ENCODE results near the gene KLHL36.

GRCh38 chr16:84654238-84654637, 5.9 kb downstream of the KLHL36 start:
- TF ChIP-seq, protein P1, sequence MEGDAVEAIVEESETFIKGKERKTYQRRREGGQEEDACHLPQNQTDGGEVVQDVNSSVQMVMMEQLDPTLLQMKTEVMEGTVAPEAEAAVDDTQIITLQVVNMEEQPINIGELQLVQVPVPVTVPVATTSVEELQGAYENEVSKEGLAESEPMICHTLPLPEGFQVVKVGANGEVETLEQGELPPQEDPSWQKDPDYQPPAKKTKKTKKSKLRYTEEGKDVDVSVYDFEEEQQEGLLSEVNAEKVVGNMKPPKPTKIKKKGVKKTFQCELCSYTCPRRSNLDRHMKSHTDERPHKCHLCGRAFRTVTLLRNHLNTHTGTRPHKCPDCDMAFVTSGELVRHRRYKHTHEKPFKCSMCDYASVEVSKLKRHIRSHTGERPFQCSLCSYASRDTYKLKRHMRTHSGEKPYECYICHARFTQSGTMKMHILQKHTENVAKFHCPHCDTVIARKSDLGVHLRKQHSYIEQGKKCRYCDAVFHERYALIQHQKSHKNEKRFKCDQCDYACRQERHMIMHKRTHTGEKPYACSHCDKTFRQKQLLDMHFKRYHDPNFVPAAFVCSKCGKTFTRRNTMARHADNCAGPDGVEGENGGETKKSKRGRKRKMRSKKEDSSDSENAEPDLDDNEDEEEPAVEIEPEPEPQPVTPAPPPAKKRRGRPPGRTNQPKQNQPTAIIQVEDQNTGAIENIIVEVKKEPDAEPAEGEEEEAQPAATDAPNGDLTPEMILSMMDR (IDR thresholded peaks at IDR 0.05) = no peak
- no peak for TF ChIP-seq POLR2A (IDR thresholded peaks at IDR 0.05)

Data from uterus (tissue), 2 donors.